Measurements from ENCODE around the gene LBHD1.
"Not testable (repeated sequence)": the region's sequence is repeated elsewhere in the genome, so short reads cannot be mapped to it uniquely, and the experiment has no call there.

LBHD1 gene

GRCh38 chr11:62616957-62617356 lies 55.1 kb downstream of the LBHD1 start:
- not testable (repeated sequence) for H2BK120ac ChIP-seq (ENCODE audit: insufficient read depth, low read length, poor library complexity); H3K9me3 ChIP-seq (ENCODE audit: insufficient read depth, low read depth, low read length); H3K27me3 ChIP-seq (ENCODE audit: insufficient read depth, low read length); H2AK5ac ChIP-seq (ENCODE audit: low read length); H2AFZ ChIP-seq (ENCODE audit: insufficient read depth, low read length, poor library complexity); H3K18ac ChIP-seq (ENCODE audit: low read length); H2BK12ac ChIP-seq (ENCODE audit: low read length); DNase-seq; H3K4me3 ChIP-seq (ENCODE audit: low read depth, low read length); H4K8ac ChIP-seq (ENCODE audit: low read depth, low read length); H3K79me2 ChIP-seq (ENCODE audit: control insufficient read depth, insufficient read depth, low read length, poor library complexity); H3K23ac ChIP-seq (ENCODE audit: low read length); H3K9ac ChIP-seq (ENCODE audit: low read length); H3K4me2 ChIP-seq (ENCODE audit: low read length); H4K91ac ChIP-seq (ENCODE audit: low read depth, low read length); H3K4ac ChIP-seq (ENCODE audit: low read depth, low read length); H3K27ac ChIP-seq (ENCODE audit: low read depth, low read length); H3K14ac ChIP-seq (ENCODE audit: low read length); H4K12ac ChIP-seq (ENCODE audit: low read depth, low read length); H2BK5ac ChIP-seq (ENCODE audit: low read depth, low read length, poor library complexity)
- H3K36me3 ChIP-seq (ENCODE audit: control insufficient read depth in 1 of 2, insufficient read depth in 2 of 2, low read length in 2 of 2) = peaks cover 20% of the 10 kb centered on the region in 2 experiments
- no CpG with 5 or more reads among the region's 14 CpGs for WGBS (ENCODE audit: extremely low coverage, insufficient coverage, insufficient read length)
- peaks cover 12% of the 10 kb centered on the region for H3K79me1 ChIP-seq (ENCODE audit: low read length)
- peaks cover 7 to 11% of the 10 kb centered on the region in 2 experiments for H3K4me1 ChIP-seq (ENCODE audit: control insufficient read depth in 1 of 2, insufficient read depth in 2 of 2, low read length in 2 of 2)

- H3K14ac ChIP-seq (ENCODE audit: low read length) = no peak overlapping the region
- no peak overlapping the region for H2AFZ ChIP-seq (ENCODE audit: insufficient read depth, low read length, poor library complexity)
- peaks cover 13 to 15% of the 10 kb centered on the region in 2 experiments for H3K4me1 ChIP-seq (ENCODE audit: control insufficient read depth in 1 of 2, insufficient read depth in 2 of 2, low read length in 2 of 2)
- no peak overlapping the region for H4K8ac ChIP-seq (ENCODE audit: low read depth, low read length)
- no peak overlapping the region for H3K18ac ChIP-seq (ENCODE audit: low read length)
- H3K36me3 ChIP-seq (ENCODE audit: control insufficient read depth in 1 of 2, insufficient read depth in 2 of 2, low read length in 2 of 2) = peaks cover 24 to 27% of the 10 kb centered on the region in 2 experiments
- H3K4ac ChIP-seq (ENCODE audit: low read depth, low read length) = no peak overlapping the region
- peaks cover 14% of the 10 kb centered on the region for H3K79me1 ChIP-seq (ENCODE audit: low read length)
- H2AK5ac ChIP-seq (ENCODE audit: low read length) = no peak overlapping the region
- no peak overlapping the region for H4K12ac ChIP-seq (ENCODE audit: low read depth, low read length)
- H3K79me2 ChIP-seq (ENCODE audit: control insufficient read depth, insufficient read depth, low read length, poor library complexity) = peaks cover 9% of the 10 kb centered on the region
- H3K27ac ChIP-seq (ENCODE audit: low read depth, low read length) = no peak overlapping the region
- no peak overlapping the region for H3K4me2 ChIP-seq (ENCODE audit: low read length)
- H3K4me3 ChIP-seq (ENCODE audit: low read depth, low read length) = no peak overlapping the region
- no peak for DNase-seq
- H4K91ac ChIP-seq (ENCODE audit: low read depth, low read length) = no peak overlapping the region
- H3K23ac ChIP-seq (ENCODE audit: low read length) = peak overlapping the region; percentile 35
- H2BK120ac ChIP-seq (ENCODE audit: insufficient read depth, low read length, poor library complexity) = no peak overlapping the region
- H2BK5ac ChIP-seq (ENCODE audit: low read depth, low read length, poor library complexity) = no peak overlapping the region
- WGBS (ENCODE audit: extremely low coverage, insufficient coverage, insufficient read length) = no CpG with 5 or more reads among the region's 7 CpGs
- H3K27me3 ChIP-seq (ENCODE audit: insufficient read depth, low read length) = no peaks in the 10 kb centered on the region
- peaks cover 2% of the 10 kb centered on the region for H3K9me3 ChIP-seq (ENCODE audit: insufficient read depth, low read depth, low read length)
- no peak overlapping the region for H3K9ac ChIP-seq (ENCODE audit: low read length)
- no peak overlapping the region for H2BK12ac ChIP-seq (ENCODE audit: low read length)
Measured at GRCh38 chr11:62615521-62615920, 56.5 kb downstream of the LBHD1 start.

- Histone ChIP-seq H3K27ac (ENCODE audit: low read depth, low read length) (no peak overlapping the region), H3K79me2 (ENCODE audit: control insufficient read depth, insufficient read depth, low read length, poor library complexity) (peaks cover 9% of the 10 kb centered on the region), H2BK5ac (ENCODE audit: low read depth, low read length, poor library complexity) (no peak overlapping the region), H3K4me1 (ENCODE audit: control insufficient read depth in 1 of 2, insufficient read depth in 2 of 2, low read length in 2 of 2) (peaks cover 12 to 14% of the 10 kb centered on the region in 2 experiments), H4K91ac (ENCODE audit: low read depth, low read length) (no peak overlapping the region), H3K9me3 (ENCODE audit: insufficient read depth, low read depth, low read length) (peaks cover 2% of the 10 kb centered on the region), H3K36me3 (ENCODE audit: control insufficient read depth in 1 of 2, insufficient read depth in 2 of 2, low read length in 2 of 2) (peaks cover 31 to 32% of the 10 kb centered on the region in 2 experiments), H4K12ac (ENCODE audit: low read depth, low read length) (peak overlapping the region; percentile 68), H3K23ac (ENCODE audit: low read length) (no peak overlapping the region), H3K4me2 (ENCODE audit: low read length) (no peak overlapping the region), H3K4ac (ENCODE audit: low read depth, low read length) (no peak overlapping the region), H3K79me1 (ENCODE audit: low read length) (peaks cover 14% of the 10 kb centered on the region), H3K4me3 (ENCODE audit: low read depth, low read length) (no peak overlapping the region), H2AK5ac (ENCODE audit: low read length) (no peak overlapping the region), H3K14ac (ENCODE audit: low read length) (no peak overlapping the region), H2BK120ac (ENCODE audit: insufficient read depth, low read length, poor library complexity) (no peak overlapping the region), H4K8ac (ENCODE audit: low read depth, low read length) (no peak overlapping the region), H3K9ac (ENCODE audit: low read length) (no peak overlapping the region), H3K27me3 (ENCODE audit: insufficient read depth, low read length) (no peaks in the 10 kb centered on the region), H2AFZ (ENCODE audit: insufficient read depth, low read length, poor library complexity) (no peak overlapping the region), H2BK12ac (ENCODE audit: low read length) (no peak overlapping the region), H3K18ac (ENCODE audit: low read length) (no peak overlapping the region)
- peak; percentile 42 to 51 for DNase-seq
- no CpG with 5 or more reads among the region's 8 CpGs for WGBS (ENCODE audit: extremely low coverage, insufficient coverage, insufficient read length)
Measured at GRCh38 chr11:62614275-62614674, 57.8 kb downstream of the LBHD1 start.

GRCh38 chr11:62613291-62613778 lies 58.7 kb downstream of the LBHD1 start:
- H4K91ac ChIP-seq (ENCODE audit: low read depth, low read length) = peak overlapping the region; percentile 61
- no CpG with 5 or more reads among the region's 15 CpGs for WGBS (ENCODE audit: extremely low coverage, insufficient coverage, insufficient read length)
- H3K79me1 ChIP-seq (ENCODE audit: low read length) = peaks cover 14% of the 10 kb centered on the region
- H3K18ac ChIP-seq (ENCODE audit: low read length) = peak overlapping the region; percentile 55
- no peak overlapping the region for H3K23ac ChIP-seq (ENCODE audit: low read length)
- peak overlapping the region; percentile 4 for H2BK5ac ChIP-seq (ENCODE audit: low read depth, low read length, poor library complexity)
- H3K4ac ChIP-seq (ENCODE audit: low read depth, low read length) = no peak overlapping the region
- no peak for DNase-seq
- H4K8ac ChIP-seq (ENCODE audit: low read depth, low read length) = peak overlapping the region; percentile 69
- H3K36me3 ChIP-seq (ENCODE audit: control insufficient read depth in 1 of 2, insufficient read depth in 2 of 2, low read length in 2 of 2) = peaks cover 38 to 41% of the 10 kb centered on the region in 2 experiments
- H2AK5ac ChIP-seq (ENCODE audit: low read length) = peak overlapping the region; percentile 93
- H2BK120ac ChIP-seq (ENCODE audit: insufficient read depth, low read length, poor library complexity) = peak overlapping the region; percentile 65
- no peak overlapping the region for H3K27ac ChIP-seq (ENCODE audit: low read depth, low read length)
- no peaks in the 10 kb centered on the region for H3K27me3 ChIP-seq (ENCODE audit: insufficient read depth, low read length)
- peak overlapping the region; percentile 72 for H2BK12ac ChIP-seq (ENCODE audit: low read length)
- peaks cover 9% of the 10 kb centered on the region for H3K79me2 ChIP-seq (ENCODE audit: control insufficient read depth, insufficient read depth, low read length, poor library complexity)
- H3K14ac ChIP-seq (ENCODE audit: low read length) = peak overlapping the region; percentile 64
- peaks cover 12 to 14% of the 10 kb centered on the region in 2 experiments for H3K4me1 ChIP-seq (ENCODE audit: control insufficient read depth in 1 of 2, insufficient read depth in 2 of 2, low read length in 2 of 2)
- peak overlapping the region; percentile 23 for H3K4me2 ChIP-seq (ENCODE audit: low read length)
- H2AFZ ChIP-seq (ENCODE audit: insufficient read depth, low read length, poor library complexity) = no peak overlapping the region
- peaks cover 2% of the 10 kb centered on the region for H3K9me3 ChIP-seq (ENCODE audit: insufficient read depth, low read depth, low read length)
- H3K4me3 ChIP-seq (ENCODE audit: low read depth, low read length) = peak overlapping the region; percentile 16
- no peak overlapping the region for H3K9ac ChIP-seq (ENCODE audit: low read length)
- H4K12ac ChIP-seq (ENCODE audit: low read depth, low read length) = peak overlapping the region; percentile 63

Measured in trophoblast cell (in vitro differentiated cells and primary cell).